Neural cell (in vitro differentiated cells): ENCODE measurements around the gene ZNF490. TPM values are rescaled to one million over a fixed set of nuclear protein-coding genes. Genes with fewer than 3 reads are reported as not detected.

Experiments used
- H2AFZ ChIP-seq: fragments of 200-600, 300-800 bp; sonication (generic), shearing (Covaris generic); 2 replicates; pipeline ENCODE4 v1.6.0; 2014; ENCODE audit warnings: low read depth, mild to moderate bottlenecking, antibody characterized with exemption, low read length, moderate library complexity
- H3F3A ChIP-seq: fragments of 200-600 bp; shearing (Covaris generic); 2 replicates; pipeline ENCODE4 v1.6.1; 2016; ENCODE audit warnings: mild to moderate bottlenecking, moderate library complexity, mixed read lengths, antibody characterized with exemption, low read length; ENCODE audit not compliant: insufficient read depth, poor library complexity, severe bottlenecking
- H3K27ac ChIP-seq: fragments of 200-600, 300-800 bp; sonication (generic), shearing (Covaris generic); 2 replicates; pipeline ENCODE4 v1.5.1; 2014; ENCODE audit warnings: mild to moderate bottlenecking, low read length, moderate library complexity
- H3K27me3 ChIP-seq: fragments of 300-800, 200-600 bp; sonication (generic), shearing (Covaris generic); 2 replicates; pipeline ENCODE4 v1.6.0; 2014; ENCODE audit warnings: mild to moderate bottlenecking, low read depth, low read length, moderate library complexity; ENCODE audit not compliant: insufficient read depth
- H3K36me3 ChIP-seq: fragments of 300-800, 200-600 bp; sonication (generic), shearing (Covaris generic); 2 replicates; pipeline ENCODE4 v1.5.1; 2014; ENCODE audit warnings: mild to moderate bottlenecking, antibody characterized with exemption, low read length, moderate library complexity; ENCODE audit not compliant: insufficient read depth
- H3K4me2 ChIP-seq: fragments of 300-800, 200-600 bp; sonication (generic), shearing (Covaris generic); 2 replicates; pipeline ENCODE4 v1.6.0; 2014; ENCODE audit warnings: mild to moderate bottlenecking, low read length
- H3K4me3 ChIP-seq: fragments of 300-800, 200-600 bp; sonication (generic), shearing (Covaris generic); 2 replicates; pipeline ENCODE4 v1.5.1; 2014; ENCODE audit warnings: mild to moderate bottlenecking, low read length, moderate library complexity
- H3K79me2 ChIP-seq: fragments of 200-600 bp; shearing (Covaris generic); replicated peaks from 2 replicates; pipeline ENCODE4 v1.6.0; 2014; ENCODE audit warnings: mild to moderate bottlenecking, low read length, moderate library complexity; ENCODE audit not compliant: insufficient read depth
- H3K9ac ChIP-seq: fragments of 300-800, 200-600 bp; sonication (generic), shearing (Covaris generic); 2 replicates; pipeline ENCODE4 v1.6.1; 2016; ENCODE audit warnings: mild to moderate bottlenecking, low read length, mixed read lengths
- H3K9me2 ChIP-seq: fragments of 200-600 bp; shearing (Covaris generic); 2 replicates; pipeline ENCODE4 v1.6.1; 2016; ENCODE audit warnings: mild to moderate bottlenecking, low read length, mixed read lengths; ENCODE audit not compliant: insufficient read depth
- H3K9me3 ChIP-seq: fragments of 200-600, 300-800 bp; sonication (generic), shearing (Covaris generic); 2 replicates; pipeline ENCODE4 v1.6.1; 2016; ENCODE audit warnings: mild to moderate bottlenecking, mixed run types, low read length, moderate library complexity, mixed read lengths
- H4K20me1 ChIP-seq: fragments of 200-600 bp; shearing (Covaris generic); 2 replicates; pipeline ENCODE4 v1.6.1; 2016; ENCODE audit warnings: mild to moderate bottlenecking, mixed run types; ENCODE audit not compliant: insufficient read depth
- EP300 ChIP-seq: fragments of 450-650 bp; conservative IDR thresholded peaks from 2 replicates; pipeline ENCODE4 v1.6.1; 2014; ENCODE audit warnings: antibody characterized with exemption, mild to moderate bottlenecking, moderate library complexity; ENCODE audit not compliant: poor library complexity, severe bottlenecking
- EZH2 ChIP-seq: fragments of 200-600, 300-800 bp; shearing (Covaris generic), sonication (generic); IDR thresholded peaks from 2 replicates; pipeline ENCODE4 v1.6.1; 2014; ENCODE audit warnings: antibody characterized with exemption, low read length, borderline replicate concordance, mild to moderate bottlenecking; ENCODE audit not compliant: insufficient read depth, poor library complexity, severe bottlenecking
- POLR2AphosphoS5 ChIP-seq: IDR thresholded peaks from 2 replicates; pipeline ENCODE4 v1.6.1; 2012
- SMC3 ChIP-seq: fragments of 450-650 bp; conservative IDR thresholded peaks from 2 replicates; pipeline ENCODE4 v1.6.1; 2014; ENCODE audit warnings: antibody characterized with exemption, mild to moderate bottlenecking, moderate library complexity; ENCODE audit not compliant: poor library complexity
- TAF1 ChIP-seq: IDR thresholded peaks from 2 replicates; pipeline ENCODE4 v1.6.1; 2012; ENCODE audit warnings: low read depth
- polyA plus RNA-seq: library from polyadenylated mRNA; depleted of rRNA; stranded (reverse); fragments of >200 nt; gene quantifications from 2 replicates; pipeline ENCODE4 v1.2.3, GENCODE V29; 2014
- TF ChIP-seq, protein P1 (sequence below): fragments of 450-650 bp; IDR thresholded peaks from 2 replicates; pipeline ENCODE4 v1.5.1; 2014; ENCODE audit warnings: antibody characterized with exemption, mild to moderate bottlenecking, moderate library complexity; ENCODE audit not compliant: poor library complexity, severe bottlenecking

Gene ZNF490
- polyA plus RNA-seq, 1 donor from 2014 or later = 6.1 TPM

GRCh38 chr19:12543855-12544254, 66.8 kb downstream of the ZNF490 start:
- H3K9me3 ChIP-seq = no peaks in the 10 kb centered on the region
- no peak overlapping the region for H3K27ac ChIP-seq
- no peaks in the 10 kb centered on the region for H3K27me3 ChIP-seq
- no peak overlapping the region for H3K4me2 ChIP-seq
- H3F3A ChIP-seq = no peaks in the 10 kb centered on the region
- no peak overlapping the region for H3K9ac ChIP-seq
- H3K36me3 ChIP-seq = peaks cover 5% of the 10 kb centered on the region
- no peaks in the 10 kb centered on the region for H4K20me1 ChIP-seq
- H2AFZ ChIP-seq = no peak overlapping the region
- peaks cover 32% of the 10 kb centered on the region for H3K79me2 ChIP-seq
- no peaks in the 10 kb centered on the region for H3K9me2 ChIP-seq
- TF ChIP-seq EP300 = no peak
- TF ChIP-seq EZH2 = no peak
- no peak for TF ChIP-seq SMC3
- no peak for TF ChIP-seq TAF1
- TF ChIP-seq, protein P1, sequence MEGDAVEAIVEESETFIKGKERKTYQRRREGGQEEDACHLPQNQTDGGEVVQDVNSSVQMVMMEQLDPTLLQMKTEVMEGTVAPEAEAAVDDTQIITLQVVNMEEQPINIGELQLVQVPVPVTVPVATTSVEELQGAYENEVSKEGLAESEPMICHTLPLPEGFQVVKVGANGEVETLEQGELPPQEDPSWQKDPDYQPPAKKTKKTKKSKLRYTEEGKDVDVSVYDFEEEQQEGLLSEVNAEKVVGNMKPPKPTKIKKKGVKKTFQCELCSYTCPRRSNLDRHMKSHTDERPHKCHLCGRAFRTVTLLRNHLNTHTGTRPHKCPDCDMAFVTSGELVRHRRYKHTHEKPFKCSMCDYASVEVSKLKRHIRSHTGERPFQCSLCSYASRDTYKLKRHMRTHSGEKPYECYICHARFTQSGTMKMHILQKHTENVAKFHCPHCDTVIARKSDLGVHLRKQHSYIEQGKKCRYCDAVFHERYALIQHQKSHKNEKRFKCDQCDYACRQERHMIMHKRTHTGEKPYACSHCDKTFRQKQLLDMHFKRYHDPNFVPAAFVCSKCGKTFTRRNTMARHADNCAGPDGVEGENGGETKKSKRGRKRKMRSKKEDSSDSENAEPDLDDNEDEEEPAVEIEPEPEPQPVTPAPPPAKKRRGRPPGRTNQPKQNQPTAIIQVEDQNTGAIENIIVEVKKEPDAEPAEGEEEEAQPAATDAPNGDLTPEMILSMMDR = no peak
- TF ChIP-seq POLR2AphosphoS5 = no peak
- H3K4me3 ChIP-seq = no peak overlapping the region

Other genes starting within 250 kb of the ZNF490 start
- gene ZNF442, start 245.1 kb downstream of the ZNF490 start, polyA plus RNA-seq = 8.8 and 12.1 TPM in 2 replicates
- 6.8 and 6.9 TPM in 2 replicates for gene ZNF799, start 209.5 kb downstream of the ZNF490 start, polyA plus RNA-seq
- gene ZNF443, start 169.8 kb downstream of the ZNF490 start, polyA plus RNA-seq = 11.5 and 13.0 TPM in 2 replicates
- gene ZNF709, start 126.0 kb downstream of the ZNF490 start, polyA plus RNA-seq = 16.1 and 17.4 TPM in 2 replicates
- 7.3 and 7.6 TPM in 2 replicates for gene ZNF564, start 59.3 kb downstream of the ZNF490 start, polyA plus RNA-seq
- gene ZNF791, start 107 bp upstream of the ZNF490 start, polyA plus RNA-seq = 10.2 and 11.0 TPM in 2 replicates
- 11.5 and 23.4 TPM in 2 replicates for gene MAN2B1, start 55.9 kb upstream of the ZNF490 start, polyA plus RNA-seq
- 45.3 and 51.3 TPM in 2 replicates for gene WDR83, start 56.0 kb upstream of the ZNF490 start, polyA plus RNA-seq
- gene DHPS, start 71.1 kb upstream of the ZNF490 start, polyA plus RNA-seq = 227 and 239 TPM in 2 replicates
- not detected in 2 replicates for gene GNG14, start 77.2 kb upstream of the ZNF490 start, polyA plus RNA-seq
- gene FBXW9, start 85.8 kb upstream of the ZNF490 start, polyA plus RNA-seq = 16.2 and 20.9 TPM in 2 replicates
- 88.0 and 98.6 TPM in 2 replicates for gene TNPO2, start 113.1 kb upstream of the ZNF490 start, polyA plus RNA-seq
- 405 and 418 TPM in 2 replicates for gene TRIR, start 123.9 kb upstream of the ZNF490 start, polyA plus RNA-seq
- 89.6 and 112 TPM in 2 replicates for gene GET3, start 126.7 kb upstream of the ZNF490 start, polyA plus RNA-seq
- gene BEST2, start 141.0 kb upstream of the ZNF490 start, polyA plus RNA-seq = not detected in 2 replicates
- gene HOOK2, start 164.7 kb upstream of the ZNF490 start, polyA plus RNA-seq = 28.4 and 44.3 TPM in 2 replicates
- 18.7 and 29.4 TPM in 2 replicates for gene JUNB, start 180.7 kb upstream of the ZNF490 start, polyA plus RNA-seq
- gene PRDX2, start 191.0 kb upstream of the ZNF490 start, polyA plus RNA-seq = 832 and 882 TPM in 2 replicates
- gene THSD8, start 191.3 kb upstream of the ZNF490 start, polyA plus RNA-seq = not detected in 2 replicates
- gene RNASEH2A, start 195.8 kb upstream of the ZNF490 start, polyA plus RNA-seq = 25.7 and 28.2 TPM in 2 replicates
- 1.0 TPM in 1 of 2 replicates, not detected in the other for gene RTBDN, start 223.8 kb upstream of the ZNF490 start, polyA plus RNA-seq
- 65.0 and 105 TPM in 2 replicates for gene MAST1, start 227.7 kb upstream of the ZNF490 start, polyA plus RNA-seq